GM12878 (cell line): ENCODE results near the gene SARS2. TPM values are rescaled to one million over a fixed set of nuclear protein-coding genes. Genes with fewer than 3 reads are reported as not detected.

Experiments
- ATAC-seq: fragments of 200-7000 bp; cut with Tn5 transposase; 3 replicates; pipeline ENCODE4 v1.9.1; 2020; ENCODE audit warnings: mild to moderate bottlenecking, moderate library complexity
- BruUV-seq: library from RNA; stranded (reverse); fragments of 400-500 nt; replicated peaks from 2 replicates; lab custom pipeline; 2021; lab: Mats Ljungman, UMichigan
- CTCF ChIA-PET: fragments of 300-600 bp; sonication (Branson Sonifier 250); formaldehyde crosslinking; extraction: SDS; loops from one replicate; lab custom pipeline; 2021; ENCODE audit warnings: inconsistent platforms; lab: Yijun Ruan, JAX
- POLR2A ChIA-PET: fragments of 350-600 bp; formaldehyde crosslinking; extraction: SDS; loops from one replicate; lab custom pipeline; 2021; ENCODE audit warnings: inconsistent platforms; lab: Charles Lee
- RAD21 ChIA-PET: fragments of 300-600 bp; sonication (Branson Sonifier 250); formaldehyde crosslinking; loops from one replicate; lab custom pipeline; 2023; ENCODE audit warnings: antibody characterized with exemption; ENCODE audit not compliant: unreplicated experiment; lab: Charles Lee
- SMC1A ChIA-PET: fragments of 300-600 bp; sonication (Branson Sonifier 250); formaldehyde crosslinking; loops from one replicate; lab custom pipeline; 2023; ENCODE audit not compliant: unreplicated experiment, uncharacterized antibody; lab: Charles Lee
- DNase-seq: peaks from one replicate; pipeline ENCODE4 v3.0.0-alpha.2; 2011; ENCODE audit warnings: low read depth, low spot score
- FAIRE-seq: peaks from 3 replicates; lab custom pipeline; 2011; peaks lifted over from hg19 to GRCh38; lab: Jason Lieb, UNC
- H2AFZ ChIP-seq: 2 replicates; pipeline ENCODE4 v1.6.0; 2011; ENCODE audit warnings: low read depth, low read length, control low read depth; ENCODE audit not compliant: control insufficient read depth
- H3K27ac ChIP-seq: 2 replicates; pipeline ENCODE4 v1.5.1; 2011; ENCODE audit warnings: control low read depth; ENCODE audit not compliant: control insufficient read depth, insufficient read depth
- H3K27me3 ChIP-seq, 2 experiments: replicated peaks in 1 of 2; 2 replicates each; pipeline versions ENCODE4 v1.6.0 to v1.6.1; 2011; ENCODE audit warnings: low read length in 1 of 2; ENCODE audit not compliant: control insufficient read depth in 2 of 2, insufficient read depth in 2 of 2
- H3K36me3 ChIP-seq, 2 experiments: 2 replicates each; pipeline ENCODE4 v1.5.1; 2011; ENCODE audit warnings: low read length in 1 of 2; ENCODE audit not compliant: control insufficient read depth in 2 of 2, insufficient read depth in 2 of 2
- H3K4me1 ChIP-seq: 2 replicates; pipeline ENCODE4 v1.6.1; 2011; ENCODE audit warnings: mild to moderate bottlenecking, low read length, moderate library complexity, mixed read lengths; ENCODE audit not compliant: control insufficient read depth, insufficient read depth
- H3K4me2 ChIP-seq: 2 replicates; pipeline ENCODE4 v1.6.0; 2011; ENCODE audit warnings: control low read depth; ENCODE audit not compliant: control insufficient read depth, insufficient read depth
- H3K4me3 ChIP-seq: fragments of 200-600 bp; sonication (generic); 2 replicates; pipeline ENCODE4 v1.5.1; 2016
- H3K79me2 ChIP-seq: 2 replicates; pipeline ENCODE4 v1.6.0; 2011; ENCODE audit warnings: low read length; ENCODE audit not compliant: control insufficient read depth, insufficient read depth
- H3K9ac ChIP-seq: 2 replicates; pipeline ENCODE4 v1.8.0; 2011; ENCODE audit warnings: low read length, control low read depth, mixed read lengths; ENCODE audit not compliant: control insufficient read depth, insufficient read depth
- H3K9me3 ChIP-seq: replicated peaks from 3 replicates; pipeline ENCODE4 v1.5.1; 2011; ENCODE audit warnings: mild to moderate bottlenecking, low read length; ENCODE audit not compliant: control insufficient read depth, insufficient read depth
- H4K20me1 ChIP-seq: 2 replicates; pipeline ENCODE4 v1.6.0; 2011; ENCODE audit not compliant: control insufficient read depth, insufficient read depth
- CHD2 ChIP-seq: IDR thresholded peaks from 2 replicates; pipeline ENCODE4 v1.6.1; 2011; ENCODE audit warnings: low read depth, low read length, improper control_type of control experiment, borderline replicate concordance
- DPF2 ChIP-seq: fragments of 450-650 bp; IDR thresholded peaks from 2 replicates; pipeline ENCODE4 v1.6.1; 2017; ENCODE audit warnings: mild to moderate bottlenecking
- JUNB ChIP-seq: IDR thresholded peaks from 2 replicates; pipeline ENCODE4 v1.6.1; 2016; ENCODE audit warnings: antibody characterized with exemption, mild to moderate bottlenecking
- KAT2A ChIP-seq: conservative IDR thresholded peaks from 2 replicates; pipeline ENCODE4 v1.6.1; 2011; ENCODE audit warnings: low read depth, low read length; ENCODE audit not compliant: control insufficient read depth
- MEF2A ChIP-seq: IDR thresholded peaks from 2 replicates; pipeline ENCODE4 v1.6.1; 2011; ENCODE audit warnings: low read depth, mild to moderate bottlenecking, low read length, moderate library complexity; ENCODE audit not compliant: insufficient read depth
- MTA3 ChIP-seq: IDR thresholded peaks from 2 replicates; pipeline ENCODE4 v1.6.1; 2012; ENCODE audit warnings: low read length, inconsistent platforms, borderline replicate concordance
- NBN ChIP-seq: fragments of 450-650 bp; IDR thresholded peaks from 2 replicates; pipeline ENCODE4 v1.6.1; 2016
- RFX5 ChIP-seq: IDR thresholded peaks from 2 replicates; pipeline ENCODE4 v1.6.1; 2011; ENCODE audit warnings: low read depth, low read length, improper control_type of control experiment
- SRF ChIP-seq, 2 experiments: IDR thresholded peaks; 2 replicates each; pipeline ENCODE4 v1.6.1; 2011; ENCODE audit warnings: low read depth in 2 of 2, low read length in 2 of 2, mild to moderate bottlenecking in 1 of 2, moderate library complexity in 1 of 2
- YBX1 ChIP-seq: fragments of 450-650 bp; IDR thresholded peaks from 2 replicates; pipeline ENCODE4 v1.6.1; 2016; ENCODE audit warnings: antibody characterized with exemption
- ZNF207 ChIP-seq: fragments of 450-650 bp; IDR thresholded peaks from 2 replicates; pipeline ENCODE4 v1.6.1; 2014; ENCODE audit warnings: antibody characterized with exemption, mild to moderate bottlenecking, borderline replicate concordance
- WGBS: methylation state at CpG from one replicate; pipeline ENCODE4 v1.1.6; 2016; ENCODE audit warnings: low lambda C conversion rate; ENCODE audit not compliant: insufficient replicate concordance, insufficient coverage; ENCODE audit errors: missing lambda C conversion rate; 5-methylcytosine and 5-hydroxymethylcytosine counted together
- in situ Hi-C: fragments of 300-500 bp; cut with MboI; formaldehyde crosslinking; loops from 9 replicates; pipeline ENCODE4 v1.14.3; 2018; ENCODE audit warnings: mixed read lengths
- intact Hi-C: fragments of 100-400 bp; cut with micrococcal nuclease; formaldehyde crosslinking; loops from one replicate; pipeline ENCODE4 v1.14.2; 2022; ENCODE audit not compliant: unreplicated experiment
- polyA plus RNA-seq, 11 experiments: library from polyadenylated mRNA; depleted of rRNA in 4 of 11; unstranded in 6 of 11; stranded (reverse) in 5 of 11; fragments of >200 nt; fragmentation: Nextera tagmentation in 4 of 11; fragmentation: Illumina TruSeq in 1 of 11; extraction: Ambion mirVana in 4 of 11; extraction: Trizol in 1 of 11; gene quantifications; 1 replicate in 1 of 11; 2 replicates in 10 of 11; pipeline versions ENCODE4 v1.2.1 to v1.2.3, GENCODE V29; 2011 to 2016; ENCODE audit warnings: inconsistent platforms in 2 of 11, missing spikeins in 2 of 11, low read depth in 1 of 11
- total RNA-seq, 4 experiments: library from RNA; depleted of rRNA in 3 of 4; stranded (reverse); fragments of >200 nt in 3 of 4; fragmentation: Illumina TruSeq in 1 of 4; extraction: Trizol in 1 of 4; gene quantifications; 2 replicates each; pipeline versions ENCODE4 v1.2.1 to v1.2.3, GENCODE V29; 2013 to 2021
- TF ChIP-seq, protein P1 (sequence below): IDR thresholded peaks from 2 replicates; pipeline ENCODE4 v1.6.1; 2012; ENCODE audit warnings: low read length, inconsistent platforms
- TF ChIP-seq, protein P2 (sequence below): fragments of 150-350 bp; IDR thresholded peaks from 2 replicates; pipeline ENCODE4 v1.6.1; 2016; ENCODE audit warnings: low read depth, low read length
- TF ChIP-seq, protein P3 (sequence below): IDR thresholded peaks from 2 replicates; pipeline ENCODE4 v1.6.1; 2011; ENCODE audit warnings: borderline replicate concordance, low read depth, mild to moderate bottlenecking, moderate library complexity, mixed read lengths, low read length; ENCODE audit not compliant: insufficient read depth; ENCODE audit errors: extremely low read length

The SARS2 gene
- total and polyA plus RNA-seq, 10 of the 15 experiments (the other 5 are each of a cell fraction or from before 2014, with no cell fraction given), result 2.6 to 50.3 (median 27.5) TPM

DNA sequence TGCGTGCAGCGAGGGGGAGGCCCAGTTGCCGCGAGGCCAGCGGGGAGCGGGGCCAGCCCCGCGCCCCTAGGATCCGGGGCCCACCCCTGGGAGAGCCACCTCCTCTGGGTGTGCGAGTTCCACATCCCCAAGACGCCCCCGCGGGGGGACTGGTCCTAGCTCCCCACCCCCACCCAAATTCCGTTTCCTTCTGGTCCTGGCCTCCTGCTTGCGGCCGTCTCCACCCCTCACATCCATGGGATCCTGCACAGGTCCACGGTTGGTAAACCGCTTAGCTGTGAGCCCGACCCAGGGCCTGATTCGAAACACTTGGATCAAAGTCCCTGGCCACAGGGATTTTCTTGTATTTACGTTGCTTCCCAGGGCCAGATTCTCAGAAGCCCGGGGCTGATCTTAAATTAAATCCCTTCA, 45.3 kb upstream of the SARS2 start:
- ChIA-PET SMC1A (interaction anchor here (1.1 to 4.2 kb wide), 7 partner anchors 13 to 61 kb away, joined by 3 to 20 read pairs (median 4); no protein-coding TSS in a partner anchor), CTCF (interaction anchor here (0.6 to 4.0 kb wide), 24 partner anchors 9 to 431 kb away, joined by 3 to 28 read pairs (median 4); partner anchors contain the start of genes MRPS12 and SARS2), RAD21 (interaction anchor here (0.9 to 3.9 kb wide), 9 partner anchors 9 to 70 kb away, joined by 3 to 27 read pairs (median 4); partner anchors contain the start of gene FBXO27), POLR2A (interaction anchor here (0.6 to 2.6 kb wide), 10 partner anchors 13 to 163 kb away, joined by 3 to 12 read pairs (median 4); partner anchors contain the start of gene FBXO27)
- intact Hi-C loops, result loop anchor here (5.0 to 10.0 kb wide), 2 partner anchors 46 to 429 kb away; partner anchors contain the start of gene ZFP36
- DNase-seq, result no peak
- H3K36me3 ChIP-seq, result no peaks in the 10 kb centered on the region
- no peak for FAIRE-seq
- peaks cover 21% of the 10 kb centered on the region for H3K4me1 ChIP-seq
- peaks cover 0 to 3% of the 10 kb centered on the region in 2 experiments; a peak in 2 of 4 replicates for H3K27me3 ChIP-seq
- no peaks in the 10 kb centered on the region for H3K79me2 ChIP-seq
- H3K9ac ChIP-seq, result no peak overlapping the region
- no TSS peak for BruUV-seq
- no peak overlapping the region; the same call in 1 of the 2 replicates for H2AFZ ChIP-seq
- WGBS, result 0% methylated on average over 13 of the region's 22 CpGs
- H3K27ac ChIP-seq, result no peak overlapping the region
- H3K4me2 ChIP-seq, result peak overlapping the region; percentile 55; the same call in 1 of the 2 replicates
- ATAC-seq, result no peak
- no peaks in the 10 kb centered on the region for H4K20me1 ChIP-seq
- in situ Hi-C loops, result no loop called here
- peaks cover 2% of the 10 kb centered on the region; the same call in 2 of the 3 replicates for H3K9me3 ChIP-seq
- H3K4me3 ChIP-seq, result no peak overlapping the region
- TF ChIP-seq, protein P1, sequence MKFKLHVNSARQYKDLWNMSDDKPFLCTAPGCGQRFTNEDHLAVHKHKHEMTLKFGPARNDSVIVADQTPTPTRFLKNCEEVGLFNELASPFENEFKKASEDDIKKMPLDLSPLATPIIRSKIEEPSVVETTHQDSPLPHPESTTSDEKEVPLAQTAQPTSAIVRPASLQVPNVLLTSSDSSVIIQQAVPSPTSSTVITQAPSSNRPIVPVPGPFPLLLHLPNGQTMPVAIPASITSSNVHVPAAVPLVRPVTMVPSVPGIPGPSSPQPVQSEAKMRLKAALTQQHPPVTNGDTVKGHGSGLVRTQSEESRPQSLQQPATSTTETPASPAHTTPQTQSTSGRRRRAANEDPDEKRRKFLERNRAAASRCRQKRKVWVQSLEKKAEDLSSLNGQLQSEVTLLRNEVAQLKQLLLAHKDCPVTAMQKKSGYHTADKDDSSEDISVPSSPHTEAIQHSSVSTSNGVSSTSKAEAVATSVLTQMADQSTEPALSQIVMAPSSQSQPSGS, result no peak
- no peak for TF ChIP-seq YBX1
- TF ChIP-seq SRF (IDR thresholded peaks at IDR 0.05; ENCODE audit: low read depth in 2 of 2, low read length in 2 of 2), result no peak
- TF ChIP-seq KAT2A, result no peak
- TF ChIP-seq NBN, result no peak; the same call in 1 of the 2 replicates
- TF ChIP-seq, protein P2, sequence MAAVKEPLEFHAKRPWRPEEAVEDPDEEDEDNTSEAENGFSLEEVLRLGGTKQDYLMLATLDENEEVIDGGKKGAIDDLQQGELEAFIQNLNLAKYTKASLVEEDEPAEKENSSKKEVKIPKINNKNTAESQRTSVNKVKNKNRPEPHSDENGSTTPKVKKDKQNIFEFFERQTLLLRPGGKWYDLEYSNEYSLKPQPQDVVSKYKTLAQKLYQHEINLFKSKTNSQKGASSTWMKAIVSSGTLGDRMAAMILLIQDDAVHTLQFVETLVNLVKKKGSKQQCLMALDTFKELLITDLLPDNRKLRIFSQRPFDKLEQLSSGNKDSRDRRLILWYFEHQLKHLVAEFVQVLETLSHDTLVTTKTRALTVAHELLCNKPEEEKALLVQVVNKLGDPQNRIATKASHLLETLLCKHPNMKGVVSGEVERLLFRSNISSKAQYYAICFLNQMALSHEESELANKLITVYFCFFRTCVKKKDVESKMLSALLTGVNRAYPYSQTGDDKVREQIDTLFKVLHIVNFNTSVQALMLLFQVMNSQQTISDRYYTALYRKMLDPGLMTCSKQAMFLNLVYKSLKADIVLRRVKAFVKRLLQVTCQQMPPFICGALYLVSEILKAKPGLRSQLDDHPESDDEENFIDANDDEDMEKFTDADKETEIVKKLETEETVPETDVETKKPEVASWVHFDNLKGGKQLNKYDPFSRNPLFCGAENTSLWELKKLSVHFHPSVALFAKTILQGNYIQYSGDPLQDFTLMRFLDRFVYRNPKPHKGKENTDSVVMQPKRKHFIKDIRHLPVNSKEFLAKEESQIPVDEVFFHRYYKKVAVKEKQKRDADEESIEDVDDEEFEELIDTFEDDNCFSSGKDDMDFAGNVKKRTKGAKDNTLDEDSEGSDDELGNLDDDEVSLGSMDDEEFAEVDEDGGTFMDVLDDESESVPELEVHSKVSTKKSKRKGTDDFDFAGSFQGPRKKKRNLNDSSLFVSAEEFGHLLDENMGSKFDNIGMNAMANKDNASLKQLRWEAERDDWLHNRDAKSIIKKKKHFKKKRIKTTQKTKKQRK, result no peak
- TF ChIP-seq CHD2, result peak; percentile 53; the same call in 1 of the 2 replicates
- 0 out of 2 replicates have a peak, but pooled peaks have one; percentile 1 for TF ChIP-seq DPF2
- TF ChIP-seq, protein P3, sequence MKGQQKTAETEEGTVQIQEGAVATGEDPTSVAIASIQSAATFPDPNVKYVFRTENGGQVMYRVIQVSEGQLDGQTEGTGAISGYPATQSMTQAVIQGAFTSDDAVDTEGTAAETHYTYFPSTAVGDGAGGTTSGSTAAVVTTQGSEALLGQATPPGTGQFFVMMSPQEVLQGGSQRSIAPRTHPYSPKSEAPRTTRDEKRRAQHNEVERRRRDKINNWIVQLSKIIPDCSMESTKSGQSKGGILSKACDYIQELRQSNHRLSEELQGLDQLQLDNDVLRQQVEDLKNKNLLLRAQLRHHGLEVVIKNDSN, result no peak
- no peak for TF ChIP-seq MTA3
- TF ChIP-seq MEF2A, result no peak
- no peak for TF ChIP-seq JUNB
- no peak for TF ChIP-seq ZNF207
- TF ChIP-seq RFX5, result no peak
